Activated T-cell treated with anti-CD3 and anti-CD28 coated beads, Interleukin-2, amount 50 U/mL, for 72 hours (primary cell): ENCODE results near the gene TTC7B. TPM values are rescaled to one million over a fixed set of nuclear protein-coding genes. Genes with fewer than 3 reads are reported as not detected.

Experiments
- ATAC-seq, 2 donors: fragments of 150-1000 bp; cut with Tn5 transposase; replicated peaks in 1 of 2; 2 replicates each; pipeline ENCODE4 v1.10.0; 2021; ENCODE audit warnings: moderate library complexity in 2 of 2, mild to moderate bottlenecking in 1 of 2
- DNase-seq, 2 donors: peaks; one replicate each; pipeline ENCODE4 v3.0.0; 2021 to 2022; ENCODE audit warnings: mixed read lengths in 1 of 2
- H3K27ac Mint-ChIP-seq: one replicate; pipeline ENCODE4 v1.8.0; 2022; ENCODE audit warnings: mild to moderate bottlenecking, moderate library complexity, mixed read lengths
- H3K27me3 Mint-ChIP-seq: one replicate; pipeline ENCODE4 v1.8.0; 2022; ENCODE audit warnings: low read depth, mixed read lengths
- H3K36me3 Mint-ChIP-seq, 2 donors: one replicate each; pipeline ENCODE4 v1.8.0; 2022; ENCODE audit warnings: mixed read lengths in 2 of 2, mild to moderate bottlenecking in 1 of 2; ENCODE audit not compliant: insufficient read depth in 2 of 2
- H3K4me1 Mint-ChIP-seq: one replicate; pipeline ENCODE4 v1.8.0; 2022; ENCODE audit warnings: low read depth, mixed read lengths
- H3K4me3 Mint-ChIP-seq, 2 donors: one replicate each; pipeline ENCODE4 v1.8.0; 2022; ENCODE audit warnings: mild to moderate bottlenecking in 2 of 2, mixed read lengths in 2 of 2, moderate library complexity in 2 of 2
- H3K9me3 Mint-ChIP-seq, 2 donors: one replicate each; pipeline ENCODE4 v1.8.0; 2022; ENCODE audit warnings: mixed read lengths in 2 of 2
- total RNA-seq, 2 donors: library from RNA; stranded (reverse); gene quantifications; one replicate each; pipeline ENCODE4 v1.2.3, GENCODE V29; 2022

The TTC7B gene
- total RNA-seq, 2 donors from 2014 or later: 9.2 to 10.7 TPM

DNA sequence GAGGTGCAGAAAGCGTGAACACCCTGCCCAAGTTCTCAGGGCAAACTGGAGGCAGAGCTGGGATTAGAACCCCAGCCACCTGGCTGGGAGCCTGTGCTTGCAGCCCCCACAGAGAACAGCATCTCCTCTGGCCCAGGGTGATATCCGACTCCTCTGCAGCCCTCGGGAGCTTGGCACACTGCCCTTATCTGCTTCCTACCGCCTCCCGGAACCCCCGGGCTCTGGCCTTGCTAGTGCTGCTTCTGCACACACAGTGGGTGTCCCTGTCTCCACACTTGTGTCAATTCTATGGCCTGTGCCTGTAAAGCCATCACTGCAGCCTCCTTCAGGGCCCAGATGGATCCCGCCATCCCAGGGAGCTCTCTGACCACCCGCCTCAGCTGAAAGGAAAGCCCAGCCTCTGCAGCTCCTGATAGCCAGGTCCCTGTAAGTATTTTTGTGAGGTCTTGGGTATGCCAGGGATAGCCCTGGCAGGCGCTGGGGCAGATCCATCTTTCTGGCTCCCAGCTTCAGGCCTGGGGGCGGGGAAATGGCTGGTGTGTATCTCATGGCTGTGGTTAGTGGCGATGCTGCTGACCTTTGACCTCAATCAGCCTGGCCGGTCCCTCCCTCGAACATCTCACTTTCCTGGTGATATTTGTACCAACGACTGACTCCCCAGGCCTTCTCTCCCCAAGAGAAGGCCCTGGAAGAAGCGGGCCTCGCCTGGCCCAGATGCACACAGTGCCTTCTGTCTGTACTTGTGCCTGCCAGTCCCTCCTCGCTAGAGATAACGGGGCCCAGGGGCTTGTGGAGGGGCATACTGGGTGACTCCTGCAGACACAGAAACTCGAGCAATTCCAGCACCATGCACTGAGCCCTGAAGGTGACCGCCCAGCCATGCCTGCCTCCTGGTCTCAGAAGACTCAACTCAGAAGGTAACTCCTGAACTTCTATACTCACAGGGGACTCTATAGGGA is 235.6 kb downstream of the TTC7B start:
- no peak overlapping the region for H3K27ac Mint-ChIP-seq
- H3K4me1 Mint-ChIP-seq: no peaks in the 10 kb centered on the region
- H3K4me3 Mint-ChIP-seq: no peak overlapping the region
- ATAC-seq (no peak), DNase-seq (no peak)
- H3K9me3 Mint-ChIP-seq: no peaks in the 10 kb centered on the region
- no peaks in the 10 kb centered on the region for H3K36me3 Mint-ChIP-seq
- H3K27me3 Mint-ChIP-seq: no peaks in the 10 kb centered on the region

DNA sequence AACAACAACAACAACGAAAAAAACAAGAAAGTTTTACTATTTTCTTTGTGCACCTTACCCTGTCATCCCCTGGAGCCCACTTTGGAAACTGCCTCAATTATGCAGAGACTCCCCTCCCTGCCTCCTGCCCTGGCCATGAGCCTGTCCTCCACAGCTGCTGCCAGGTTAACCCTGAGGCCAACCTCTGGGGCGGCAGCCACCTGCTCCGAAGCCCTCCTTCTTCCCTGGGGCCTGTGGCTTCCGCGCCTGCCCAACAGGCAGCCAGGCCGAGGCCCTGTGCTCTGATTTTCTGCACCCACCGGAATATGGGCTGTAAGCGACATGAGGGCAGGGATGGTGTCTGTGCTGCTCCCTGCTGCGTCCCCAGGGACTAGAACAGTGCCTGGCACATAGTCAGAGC is 236.4 kb downstream of the TTC7B start:
- Mint-ChIP-seq H3K27me3 (no peaks in the 10 kb centered on the region), H3K4me3 (no peak overlapping the region), H3K4me1 (no peaks in the 10 kb centered on the region), H3K36me3 (no peaks in the 10 kb centered on the region), H3K9me3 (no peaks in the 10 kb centered on the region), H3K27ac (no peak overlapping the region)
- ATAC-seq (no peak), DNase-seq (no peak)

DNA sequence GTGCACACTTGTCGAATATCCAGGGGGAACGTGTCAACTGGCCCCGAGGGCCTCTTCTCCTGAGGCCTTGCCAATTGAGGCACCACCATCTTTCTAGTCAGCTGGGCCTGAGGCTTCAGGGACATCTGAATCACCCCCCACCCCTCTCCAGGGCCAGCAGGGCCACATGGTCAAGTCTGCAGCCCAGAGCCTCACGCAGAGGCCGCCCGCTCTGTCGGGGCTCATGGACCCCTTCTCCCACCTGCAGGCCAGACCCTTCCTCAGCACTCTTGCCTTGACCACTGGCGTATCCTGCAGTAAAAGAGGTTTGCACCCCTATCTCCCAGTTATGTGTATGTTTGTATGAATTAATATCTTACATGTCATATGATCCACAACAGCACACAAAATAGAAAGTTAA is 237.1 kb downstream of the TTC7B start:
- Mint-ChIP-seq H3K36me3 (no peaks in the 10 kb centered on the region), H3K27ac (no peak overlapping the region), H3K4me1 (no peaks in the 10 kb centered on the region), H3K4me3 (no peak overlapping the region), H3K9me3 (no peaks in the 10 kb centered on the region), H3K27me3 (no peaks in the 10 kb centered on the region)
- no peak for DNase-seq
- ATAC-seq: no peak

DNA sequence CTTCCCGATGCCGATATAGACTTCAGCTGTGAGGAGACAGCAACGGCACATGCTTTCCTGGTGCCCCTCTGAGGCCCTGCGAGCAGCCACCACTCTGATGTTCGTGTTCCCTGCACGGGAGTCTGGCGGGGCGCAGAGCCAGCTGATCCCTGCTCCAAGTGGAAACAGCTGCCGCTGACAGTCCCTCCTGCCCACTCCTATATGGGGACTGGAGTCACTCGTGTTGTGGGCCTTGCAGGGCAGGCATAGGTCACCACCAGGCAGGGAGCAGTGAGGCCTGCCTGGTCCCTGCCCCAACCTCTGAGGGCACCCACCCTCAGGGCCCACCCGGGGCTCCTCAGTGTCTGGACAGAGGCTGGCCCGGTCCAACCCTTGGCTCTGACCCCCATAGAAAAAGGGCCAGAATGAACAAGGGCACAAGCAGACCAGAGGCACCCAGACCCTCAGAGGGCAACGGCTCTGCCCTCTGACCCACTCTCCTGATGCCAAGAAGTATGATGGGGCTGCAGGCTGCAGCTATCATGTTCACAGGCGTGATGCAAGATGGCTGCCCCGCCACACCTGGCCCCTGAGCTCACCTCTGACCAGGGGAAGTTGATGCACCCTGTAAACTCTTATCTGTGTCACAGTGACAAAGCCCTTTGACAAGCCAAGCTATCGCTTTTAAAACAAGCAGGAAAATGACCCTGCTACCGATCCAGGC is 237.8 kb downstream of the TTC7B start:
- DNase-seq: no peak
- Mint-ChIP-seq H3K27ac (no peak overlapping the region), H3K4me3 (no peak overlapping the region), H3K9me3 (no peaks in the 10 kb centered on the region), H3K27me3 (no peaks in the 10 kb centered on the region), H3K4me1 (no peaks in the 10 kb centered on the region), H3K36me3 (no peaks in the 10 kb centered on the region)
- ATAC-seq: no peak

DNA sequence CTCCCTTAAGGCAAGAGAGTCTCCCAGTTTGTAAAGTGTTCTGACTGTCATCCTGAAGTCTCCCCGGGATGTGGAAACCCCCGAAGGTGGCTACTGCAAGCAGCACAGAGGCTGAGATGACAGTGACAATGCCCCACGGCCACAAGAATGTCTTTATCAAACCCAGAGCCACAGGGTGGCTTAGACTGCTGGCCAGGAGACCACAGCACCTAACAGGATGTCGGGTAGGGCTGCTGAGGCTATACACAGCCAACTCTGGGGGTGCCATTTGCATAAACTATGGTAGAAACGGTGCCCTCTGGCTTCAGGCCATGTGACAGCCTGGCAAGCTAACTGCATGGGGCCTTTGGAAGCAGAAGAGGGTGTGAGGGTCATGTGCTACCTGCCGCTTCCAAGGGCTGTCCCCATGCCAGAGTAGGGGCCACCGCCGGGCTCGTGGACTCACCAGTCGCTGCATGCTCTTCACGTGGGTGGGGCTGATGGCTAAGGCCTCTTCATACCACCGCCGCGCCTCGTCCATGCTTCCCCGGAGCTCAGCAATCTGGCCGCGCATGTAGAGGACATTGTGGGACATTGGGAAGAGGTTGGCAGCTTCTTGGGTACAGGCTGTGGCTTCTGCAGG is 238.5 kb downstream of the TTC7B start:
- no peaks in the 10 kb centered on the region for H3K36me3 Mint-ChIP-seq
- no peak overlapping the region for H3K4me3 Mint-ChIP-seq
- no peak overlapping the region for H3K27ac Mint-ChIP-seq
- DNase-seq: no peak
- no peaks in the 10 kb centered on the region for H3K27me3 Mint-ChIP-seq
- no peaks in the 10 kb centered on the region for H3K9me3 Mint-ChIP-seq
- ATAC-seq: peak in 1 of 2 donors; percentile 30
- H3K4me1 Mint-ChIP-seq: no peaks in the 10 kb centered on the region

DNA sequence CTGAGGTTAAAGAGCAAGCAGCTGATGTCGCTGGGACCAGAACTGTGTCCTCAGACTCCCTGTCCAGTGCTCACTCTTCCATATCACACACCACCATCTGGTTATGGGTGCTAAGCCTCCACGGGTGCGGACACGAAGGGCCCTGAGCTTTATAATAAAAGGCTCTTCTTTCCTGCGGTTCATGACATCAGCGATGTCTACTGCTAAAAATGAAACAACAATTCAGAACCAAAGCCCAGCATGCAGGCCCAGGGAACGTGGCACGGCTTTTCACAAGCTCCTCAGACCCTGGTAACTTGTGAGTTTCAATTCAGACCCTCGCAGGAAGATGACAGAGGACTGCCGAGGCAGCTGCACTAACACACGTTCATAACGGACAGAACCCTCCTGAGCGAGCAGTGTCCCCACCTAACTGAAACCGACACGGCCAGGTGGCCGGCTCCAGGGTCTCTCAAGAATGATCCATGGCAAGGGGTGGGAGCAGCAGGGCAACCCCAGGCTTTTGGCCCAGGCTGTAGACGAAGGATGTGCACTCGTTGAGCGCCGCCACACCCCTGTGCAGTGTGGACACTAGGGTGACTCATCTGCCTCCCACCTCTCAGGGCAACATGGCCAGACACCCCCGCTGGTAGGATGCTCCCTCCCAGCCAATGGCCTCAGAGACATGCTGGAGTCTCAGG is 239.1 kb downstream of the TTC7B start:
- no peak for ATAC-seq
- DNase-seq: no peak
- no peaks in the 10 kb centered on the region for H3K4me1 Mint-ChIP-seq
- H3K27ac Mint-ChIP-seq: no peak overlapping the region
- H3K9me3 Mint-ChIP-seq: no peaks in the 10 kb centered on the region
- H3K27me3 Mint-ChIP-seq: no peaks in the 10 kb centered on the region
- H3K36me3 Mint-ChIP-seq: no peaks in the 10 kb centered on the region
- no peak overlapping the region for H3K4me3 Mint-ChIP-seq

DNA sequence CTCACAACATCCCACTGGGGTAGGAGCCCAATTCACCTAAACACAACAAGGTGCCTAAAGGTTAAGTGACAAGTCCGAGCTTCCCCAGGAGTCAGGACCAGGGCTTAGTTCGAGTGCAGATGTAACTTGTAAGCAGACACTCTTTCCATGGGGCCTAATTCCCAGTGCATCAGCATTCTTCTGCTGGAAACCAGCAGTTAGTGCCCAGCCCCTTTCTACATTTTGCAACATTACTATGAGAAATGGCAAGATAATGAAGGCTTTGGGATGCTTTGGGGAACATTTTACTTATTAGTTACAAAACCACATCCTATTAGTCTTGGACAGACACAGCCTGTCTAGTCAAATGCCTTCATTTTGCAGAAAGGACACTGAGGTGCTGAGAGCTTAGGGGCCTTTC is 239.6 kb downstream of the TTC7B start:
- Mint-ChIP-seq H3K9me3 (no peaks in the 10 kb centered on the region), H3K4me3 (no peak overlapping the region), H3K27me3 (no peaks in the 10 kb centered on the region), H3K36me3 (no peaks in the 10 kb centered on the region), H3K4me1 (no peaks in the 10 kb centered on the region), H3K27ac (no peak overlapping the region)
- no peak for DNase-seq
- ATAC-seq: no peak

DNA sequence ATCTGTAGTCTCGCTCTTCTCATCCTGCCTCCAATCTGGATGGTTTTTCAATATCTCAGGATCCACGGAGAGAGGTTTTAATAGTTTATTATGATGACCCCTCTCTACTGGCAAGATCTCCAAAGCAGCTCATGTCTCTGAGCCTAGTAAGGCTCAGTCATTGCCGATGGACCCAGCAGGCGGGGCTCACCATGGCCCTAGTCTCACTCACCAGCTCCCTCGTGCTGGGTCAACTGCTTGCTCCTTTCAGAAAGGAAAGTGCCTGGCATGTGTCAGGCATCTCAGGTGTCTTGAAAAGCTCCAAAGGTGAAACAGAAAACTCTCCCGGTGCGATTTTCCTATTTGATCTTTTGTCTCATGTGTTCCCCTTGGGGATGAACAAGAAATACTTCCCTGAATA is 240.4 kb downstream of the TTC7B start:
- no peak overlapping the region for H3K4me3 Mint-ChIP-seq
- no peaks in the 10 kb centered on the region for H3K36me3 Mint-ChIP-seq
- ATAC-seq: no peak
- no peak overlapping the region for H3K27ac Mint-ChIP-seq
- no peaks in the 10 kb centered on the region for H3K27me3 Mint-ChIP-seq
- no peak for DNase-seq
- no peaks in the 10 kb centered on the region for H3K9me3 Mint-ChIP-seq
- H3K4me1 Mint-ChIP-seq: no peaks in the 10 kb centered on the region

DNA sequence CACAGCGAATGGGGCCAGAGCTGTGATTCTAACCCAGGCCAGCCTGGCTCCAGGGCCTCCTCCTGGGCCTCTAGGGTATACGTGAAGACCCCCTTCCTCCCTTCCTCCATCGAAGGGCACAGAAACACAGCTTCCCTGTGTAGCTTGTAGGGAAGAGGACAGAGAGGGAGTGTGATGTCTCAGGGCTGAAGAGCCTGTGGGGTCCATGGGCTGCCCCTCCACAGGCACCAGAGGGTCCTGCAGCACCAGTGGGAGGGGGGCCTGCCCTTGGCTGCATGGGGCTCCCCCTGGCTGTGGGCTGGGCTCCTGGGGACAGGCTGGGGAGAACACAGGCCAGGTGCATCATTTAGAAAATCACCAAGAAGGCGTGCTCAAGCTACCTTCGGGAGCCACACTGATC is 240.9 kb downstream of the TTC7B start:
- H3K27ac Mint-ChIP-seq: no peak overlapping the region
- no peak overlapping the region for H3K4me3 Mint-ChIP-seq
- H3K4me1 Mint-ChIP-seq: no peaks in the 10 kb centered on the region
- H3K27me3 Mint-ChIP-seq: no peaks in the 10 kb centered on the region
- ATAC-seq: no peak
- DNase-seq: no peak
- H3K36me3 Mint-ChIP-seq: no peaks in the 10 kb centered on the region
- no peaks in the 10 kb centered on the region for H3K9me3 Mint-ChIP-seq

DNA sequence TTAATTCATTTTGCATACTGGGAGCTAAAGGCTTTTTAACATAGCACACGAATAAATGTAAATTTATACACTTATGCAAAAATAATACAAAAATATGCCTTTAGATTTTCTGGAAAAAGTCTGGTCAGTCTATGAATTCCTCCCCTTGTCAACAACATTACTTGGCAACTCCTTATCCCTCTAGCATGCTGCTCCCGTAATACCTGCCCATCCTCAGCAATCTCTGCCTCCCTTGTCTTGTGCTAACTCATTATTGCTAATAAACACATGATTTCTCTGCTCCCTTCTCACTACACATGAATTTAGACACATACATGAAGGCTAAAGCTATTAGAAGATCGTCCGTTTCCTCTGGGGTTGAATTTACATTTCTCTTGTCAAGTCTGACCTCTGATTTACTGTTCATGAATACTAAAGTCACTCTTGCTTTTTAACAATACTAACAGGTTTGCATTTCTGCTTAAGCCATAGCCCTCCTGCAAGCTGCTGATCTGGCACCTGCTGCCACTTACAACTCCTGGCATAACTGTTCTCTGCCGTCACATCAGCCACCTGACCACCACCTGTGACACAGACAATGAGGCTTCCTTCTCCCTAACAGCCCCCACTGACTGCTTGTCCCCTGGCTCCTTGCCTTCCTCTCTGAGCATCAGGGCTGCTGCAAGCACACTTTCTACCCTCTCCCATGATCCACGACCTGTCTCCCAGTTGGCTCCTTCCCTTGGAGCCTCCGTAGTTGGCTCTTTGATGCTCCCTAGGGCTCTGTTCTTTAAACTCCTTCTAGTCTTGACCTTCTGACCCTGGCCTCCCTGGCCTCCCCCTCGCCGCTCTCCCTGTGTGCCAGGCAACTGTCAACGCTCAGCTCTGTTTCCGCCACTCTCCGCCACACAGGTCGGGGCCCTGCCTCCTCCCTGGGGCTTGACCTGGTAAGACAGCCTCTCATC is 241.8 kb downstream of the TTC7B start:
- Mint-ChIP-seq H3K36me3 (no peaks in the 10 kb centered on the region), H3K27ac (no peak overlapping the region), H3K27me3 (no peaks in the 10 kb centered on the region), H3K9me3 (no peaks in the 10 kb centered on the region), H3K4me3 (no peak overlapping the region), H3K4me1 (no peaks in the 10 kb centered on the region)
- ATAC-seq: no peak
- DNase-seq: no peak

DNA sequence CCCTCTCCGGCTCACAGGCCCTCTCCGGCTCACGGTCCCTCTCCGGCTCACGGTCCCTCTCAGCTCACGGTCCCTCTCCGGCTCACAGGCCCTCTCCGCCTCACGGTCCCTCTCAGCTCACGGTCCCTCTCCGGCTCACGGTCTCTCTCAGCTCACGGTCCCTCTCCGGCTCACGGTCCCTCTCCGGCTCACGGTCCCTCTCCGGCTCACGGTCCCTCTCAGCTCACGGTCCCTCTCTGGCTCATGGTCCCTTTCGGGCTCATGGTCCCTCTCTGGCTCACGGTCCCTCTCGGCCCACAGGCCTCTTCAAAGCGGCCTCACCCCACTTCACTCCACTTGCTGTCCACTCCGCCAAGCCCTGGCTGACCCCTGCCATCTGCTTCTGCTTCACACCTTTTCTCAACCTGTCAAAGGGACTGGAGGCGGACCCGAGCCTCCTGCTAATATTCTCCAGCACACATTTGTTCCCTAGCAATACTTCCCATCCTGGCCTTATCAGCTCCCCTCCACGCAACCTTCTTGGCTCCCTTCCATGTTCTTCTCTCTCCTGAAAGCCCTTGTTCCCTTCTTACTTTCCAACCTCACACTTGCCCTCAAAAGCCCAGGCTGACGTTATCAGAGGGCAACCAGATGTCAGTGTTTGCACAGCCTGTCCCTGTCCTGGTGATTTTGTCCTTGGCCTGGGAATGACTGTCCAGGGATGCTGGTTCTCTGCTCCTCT is 242.7 kb downstream of the TTC7B start:
- DNase-seq (no peak), ATAC-seq (no peak)
- Mint-ChIP-seq H3K27me3 (no peaks in the 10 kb centered on the region), H3K27ac (no peak overlapping the region), H3K4me3 (no peak overlapping the region), H3K36me3 (no peaks in the 10 kb centered on the region), H3K9me3 (no peaks in the 10 kb centered on the region), H3K4me1 (no peaks in the 10 kb centered on the region)
